H1 (cell line): Measurements from ENCODE around the gene PLCB4. TPM values are rescaled to one million over a fixed set of nuclear protein-coding genes. Genes with fewer than 3 reads are reported as not detected.

ENCODE experiments used
- CTCF ChIA-PET: fragments of 300-600 bp; sonication (Branson Sonifier 250); formaldehyde crosslinking; loops from one replicate; lab custom pipeline; 2021; ENCODE audit not compliant: partially characterized antibody; lab: Charles Lee
- POLR2A ChIA-PET: fragments of 300-600 bp; sonication (Branson Sonifier 250); formaldehyde crosslinking; loops from one replicate; lab custom pipeline; 2021; ENCODE audit warnings: inconsistent platforms; ENCODE audit not compliant: partially characterized antibody; lab: Charles Lee
- DNase-seq, 2 experiments: peaks; one replicate each; pipeline versions ENCODE4 v3.0.0 to v3.0.0-alpha.2; 2010 to 2022; ENCODE audit warnings: low spot score in 2 of 2, low read depth in 1 of 2, mixed read lengths in 1 of 2
- FAIRE-seq: peaks from 2 replicates; lab custom pipeline; 2011; peaks lifted over from hg19 to GRCh38; lab: Jason Lieb, UNC
- H2AFZ ChIP-seq: 2 replicates; pipeline ENCODE4 v1.8.1; 2012; ENCODE audit warnings: low read length, inconsistent platforms
- H2AK5ac ChIP-seq: 2 replicates; pipeline ENCODE4 v1.6.1; 2013; ENCODE audit warnings: low read depth, low read length
- H2BK120ac ChIP-seq: replicated peaks from 2 replicates; pipeline ENCODE3; 2013; ENCODE audit warnings: low read depth, low read length, inconsistent platforms
- H2BK12ac ChIP-seq: 2 replicates; pipeline ENCODE4 v1.6.1; 2013; ENCODE audit warnings: low read depth, low read length
- H2BK15ac ChIP-seq: 2 replicates; pipeline ENCODE4 v1.6.1; 2013; ENCODE audit warnings: low read length
- H2BK20ac ChIP-seq: 2 replicates; pipeline ENCODE4 v1.6.1; 2013; ENCODE audit warnings: low read length
- H2BK5ac ChIP-seq: 2 replicates; pipeline ENCODE4 v1.6.1; 2013; ENCODE audit warnings: low read depth, low read length
- H3K14ac ChIP-seq: 2 replicates; pipeline ENCODE4 v1.6.1; 2013; ENCODE audit warnings: inconsistent platforms; ENCODE audit not compliant: insufficient read length
- H3K18ac ChIP-seq: 2 replicates; pipeline ENCODE4 v1.6.1; 2013; ENCODE audit warnings: low read length; ENCODE audit errors: extremely low read depth
- H3K23ac ChIP-seq: 2 replicates; pipeline ENCODE4 v1.6.1; 2013; ENCODE audit warnings: inconsistent platforms; ENCODE audit not compliant: insufficient read length
- H3K23me2 ChIP-seq: 2 replicates; pipeline ENCODE4 v1.6.1; 2013; ENCODE audit warnings: low read depth, low read length
- H3K27ac ChIP-seq: 2 replicates; pipeline ENCODE4 v1.6.1; 2011; ENCODE audit warnings: low read depth, low read length, inconsistent platforms
- H3K27me3 ChIP-seq, 4 experiments: replicated peaks in 1 of 4; 1 replicate in 1 of 4; 2 replicates in 3 of 4; pipeline versions ENCODE4 v1.6.1 to v1.8.1; 2011 to 2013; ENCODE audit warnings: low read length in 3 of 4, mild to moderate bottlenecking in 3 of 4, inconsistent platforms in 2 of 4, mixed read lengths in 2 of 4, moderate library complexity in 1 of 4; ENCODE audit not compliant: control insufficient read depth in 3 of 4, insufficient read depth in 3 of 4; ENCODE audit errors: extremely low read depth in 1 of 4
- H3K36me3 ChIP-seq, 4 experiments: 2 replicates each; pipeline versions ENCODE4 v1.6.1 to v1.8.1; 2011 to 2013; ENCODE audit warnings: mild to moderate bottlenecking in 4 of 4, low read length in 3 of 4, moderate library complexity in 2 of 4, control low read depth in 1 of 4, inconsistent platforms in 1 of 4; ENCODE audit not compliant: insufficient read depth in 4 of 4, control insufficient read depth in 2 of 4
- H3K4ac ChIP-seq: replicated peaks from 2 replicates; pipeline ENCODE3; 2013; ENCODE audit warnings: low read length, low read depth, mixed read lengths, inconsistent platforms; ENCODE audit not compliant: insufficient read length
- H3K4me1 ChIP-seq, 4 experiments: replicated peaks in 1 of 4; 1 replicate in 1 of 4; 2 replicates in 3 of 4; pipeline versions ENCODE4 v1.6.1 to v1.8.1; 2011 to 2013; ENCODE audit warnings: low read length in 3 of 4, inconsistent platforms in 2 of 4, mixed read lengths in 1 of 4; ENCODE audit not compliant: insufficient read depth in 4 of 4, control insufficient read depth in 3 of 4
- H3K4me2 ChIP-seq, 2 experiments: 2 replicates each; pipeline versions ENCODE4 v1.6.1 to v1.8.1; 2011 to 2013; ENCODE audit warnings: low read depth in 2 of 2, low read length in 2 of 2, control low read depth in 1 of 2, inconsistent platforms in 1 of 2, mild to moderate bottlenecking in 1 of 2; ENCODE audit not compliant: insufficient read depth in 1 of 2
- H3K4me3 ChIP-seq, 4 experiments: fragments of 200-600, 300-600 bp in 1 of 4; sonication (generic), shearing (Covaris generic), sonication (Bioruptor Twin) in 1 of 4; 2 replicates each; pipeline versions ENCODE4 v1.5.1 to v1.8.1; 2011 to 2016; ENCODE audit warnings: low read length in 4 of 4, low read depth in 3 of 4, control low read depth in 2 of 4, inconsistent platforms in 2 of 4, mild to moderate bottlenecking in 2 of 4, mixed read lengths in 1 of 4, moderate library complexity in 1 of 4; ENCODE audit not compliant: insufficient read depth in 2 of 4; ENCODE audit errors: extremely low read depth in 1 of 4
- H3K56ac ChIP-seq: replicated peaks from 2 replicates; pipeline ENCODE3; 2013; ENCODE audit warnings: low read depth, mild to moderate bottlenecking, mixed read lengths, low read length, inconsistent platforms; ENCODE audit not compliant: insufficient read length
- H3K79me1 ChIP-seq: 2 replicates; pipeline ENCODE4 v1.6.1; 2013; ENCODE audit warnings: low read depth, low read length, control low read depth
- H3K79me2 ChIP-seq, 2 experiments: 2 replicates each; pipeline versions ENCODE4 v1.6.1 to v1.8.1; 2012 to 2013; ENCODE audit warnings: low read length in 2 of 2, mild to moderate bottlenecking in 2 of 2, inconsistent platforms in 1 of 2; ENCODE audit not compliant: insufficient read depth in 2 of 2, control insufficient read depth in 1 of 2
- H3K9ac ChIP-seq, 4 experiments: replicated peaks in 1 of 4; 1 replicate in 1 of 4; 2 replicates in 3 of 4; pipeline versions ENCODE4 v1.6.1 to v1.8.1; 2011 to 2013; ENCODE audit warnings: low read depth in 3 of 4, low read length in 3 of 4, control low read depth in 2 of 4, mild to moderate bottlenecking in 2 of 4, moderate library complexity in 2 of 4, inconsistent platforms in 1 of 4; ENCODE audit errors: extremely low read depth in 1 of 4
- H3K9me3 ChIP-seq, 2 experiments: 2 replicates each; pipeline versions ENCODE4 v1.6.1 to v1.8.1; 2012 to 2013; ENCODE audit warnings: mild to moderate bottlenecking in 2 of 2, moderate library complexity in 2 of 2, control low read depth in 1 of 2, inconsistent platforms in 1 of 2, low read depth in 1 of 2, low read length in 1 of 2, mixed read lengths in 1 of 2; ENCODE audit not compliant: insufficient read depth in 2 of 2
- H4K20me1 ChIP-seq, 2 experiments: replicated peaks in 1 of 2; 2 replicates each; pipeline versions ENCODE3 to v1.8.1; 2011 to 2013; ENCODE audit warnings: inconsistent platforms in 2 of 2, low read length in 2 of 2, mild to moderate bottlenecking in 1 of 2; ENCODE audit not compliant: insufficient read depth in 2 of 2, control insufficient read depth in 1 of 2
- H4K5ac ChIP-seq: 2 replicates; pipeline ENCODE4 v1.6.1; 2013; ENCODE audit warnings: low read length, low read depth, mixed read lengths, inconsistent platforms; ENCODE audit not compliant: insufficient read length
- H4K8ac ChIP-seq: 2 replicates; pipeline ENCODE4 v1.8.0; 2013; ENCODE audit warnings: mild to moderate bottlenecking, moderate library complexity, low read length, inconsistent platforms; ENCODE audit not compliant: insufficient read depth; ENCODE audit errors: extremely low read depth
- H4K91ac ChIP-seq: replicated peaks from 2 replicates; pipeline ENCODE3; 2013; ENCODE audit warnings: low read length, mixed read lengths, inconsistent platforms; ENCODE audit not compliant: insufficient read length
- EGR1 ChIP-seq: IDR thresholded peaks from 2 replicates; pipeline ENCODE4 v1.6.1; 2011; ENCODE audit warnings: low read depth, low read length, borderline replicate concordance
- HDAC6 ChIP-seq: IDR thresholded peaks from one replicate; pipeline ENCODE4 v1.7.1; 2012; ENCODE audit warnings: low read depth, mild to moderate bottlenecking, inconsistent platforms, low read length, moderate library complexity
- KDM1A ChIP-seq: fragments of 200-600, 300-600 bp; sonication (generic); IDR thresholded peaks from 2 replicates; pipeline ENCODE4 v1.7.1; 2016; ENCODE audit warnings: mild to moderate bottlenecking, low read length, borderline replicate concordance
- KDM5A ChIP-seq: fragments of 200-600 bp; IDR thresholded peaks from 2 replicates; pipeline ENCODE4 v1.7.1; 2012; ENCODE audit warnings: mild to moderate bottlenecking, low read length, inconsistent platforms, mixed read lengths
- NRF1 ChIP-seq: IDR thresholded peaks from 2 replicates; pipeline ENCODE4 v1.6.1; 2011; ENCODE audit warnings: mild to moderate bottlenecking, low read depth, low read length, improper control_type of control experiment
- POLR2A ChIP-seq, 2 experiments: IDR thresholded peaks; 1 replicate in 1 of 2; 2 replicates in 1 of 2; pipeline ENCODE4 v1.6.1; 2011; ENCODE audit warnings: low read depth in 2 of 2, low read length in 2 of 2, mild to moderate bottlenecking in 2 of 2; ENCODE audit errors: control extremely low read depth in 1 of 2
- RXRA ChIP-seq: IDR thresholded peaks from 2 replicates; pipeline ENCODE4 v1.6.1; 2011; ENCODE audit warnings: low read depth, mild to moderate bottlenecking, low read length, moderate library complexity; ENCODE audit not compliant: insufficient read depth
- SIX5 ChIP-seq: IDR thresholded peaks from 2 replicates; pipeline ENCODE4 v1.6.1; 2011; ENCODE audit warnings: mild to moderate bottlenecking, low read depth, low read length
- SP4 ChIP-seq: IDR thresholded peaks from 2 replicates; pipeline ENCODE4 v1.6.1; 2012; ENCODE audit warnings: low read length, inconsistent platforms
- SUZ12 ChIP-seq: fragments of 200-600 bp; sonication (generic); IDR thresholded peaks from 2 replicates; pipeline ENCODE4 v1.6.1; 2012; ENCODE audit warnings: mild to moderate bottlenecking, inconsistent platforms, low read length, moderate library complexity, mixed read lengths
- TCF12 ChIP-seq: IDR thresholded peaks from 2 replicates; pipeline ENCODE4 v1.6.1; 2011; ENCODE audit warnings: low read depth, mild to moderate bottlenecking, low read length
- YY1 ChIP-seq: IDR thresholded peaks from 2 replicates; pipeline ENCODE4 v1.6.1; 2011; ENCODE audit warnings: low read depth, mild to moderate bottlenecking, low read length
- polyA plus RNA-seq, 7 experiments: library from polyadenylated mRNA; depleted of rRNA in 3 of 7; stranded (reverse) in 5 of 7; unstranded in 2 of 7; fragments of >200 nt in 5 of 7; fragments of 200-250 nt in 2 of 7; gene quantifications; 1 replicate in 5 of 7; 2 replicates in 1 of 7; 4 replicates in 1 of 7; pipeline versions ENCODE4 v1.2.1 to v1.2.3, GENCODE V29; 2011 to 2013; ENCODE audit warnings: missing spikeins in 2 of 7, mixed read lengths in 2 of 7
- total RNA-seq: library from RNA; stranded (reverse); fragmentation: NEBNext Ultra II Directional; extraction: Animal tissue kit (Norgen Biotek cat#: 25700); gene quantifications from 2 replicates; pipeline ENCODE4 v1.2.1, GENCODE V29; 2021
- TF ChIP-seq, protein P1 (sequence below), 3 experiments: IDR thresholded peaks; 1 replicate in 2 of 3; 2 replicates in 1 of 3; pipeline versions ENCODE4 v1.5.1 to v1.6.1; 2011; ENCODE audit warnings: low read length in 3 of 3, mild to moderate bottlenecking in 3 of 3, inconsistent platforms in 2 of 3, low read depth in 1 of 3, moderate library complexity in 1 of 3; ENCODE audit not compliant: insufficient read depth in 1 of 3; ENCODE audit errors: control extremely low read depth in 1 of 3

The PLCB4 gene
- total and polyA plus RNA-seq, 2 of the 8 experiments (the other 6 are each of a cell fraction or from before 2014, with no cell fraction given) = 3.2 to 14.1 TPM

DNA sequence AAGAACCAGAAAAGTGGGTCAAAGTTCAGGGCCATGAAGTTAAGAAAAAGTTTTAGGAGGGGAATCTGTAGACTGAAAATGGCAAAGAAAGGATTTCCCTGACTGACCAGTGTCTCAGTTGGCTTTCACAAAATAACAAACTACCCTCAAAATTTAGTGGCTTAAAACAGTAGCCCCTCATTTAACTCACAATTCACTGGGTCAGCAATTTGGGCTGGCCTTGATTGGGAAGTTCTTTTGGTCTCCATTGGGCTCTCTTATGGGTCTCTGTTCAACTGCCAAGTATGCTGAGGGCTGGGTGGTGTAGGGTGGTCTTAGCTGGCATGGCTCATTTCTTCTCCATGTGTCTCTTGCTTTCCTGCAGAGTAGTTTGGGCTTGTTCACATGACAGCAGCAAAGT, 161.5 kb downstream of the PLCB4 start:
- H3K4me1 ChIP-seq = no peaks in the 10 kb centered on the region; a peak in 1 of 7 replicates
- no peak overlapping the region for H2AK5ac ChIP-seq
- H3K56ac ChIP-seq = no peak overlapping the region
- H2BK20ac ChIP-seq = no peak overlapping the region
- H2BK5ac ChIP-seq = no peak overlapping the region
- no peak overlapping the region for H3K4me3 ChIP-seq
- H3K9me3 ChIP-seq = peaks cover 6% of the 10 kb centered on the region in 2 experiments; a peak in 3 of 4 replicates
- POLR2A ChIA-PET = no interaction called here
- no peak overlapping the region for H2BK12ac ChIP-seq
- no peak overlapping the region for H3K14ac ChIP-seq
- no peak overlapping the region for H2BK120ac ChIP-seq
- no peak overlapping the region for H4K8ac ChIP-seq
- no peak overlapping the region for H4K5ac ChIP-seq
- no peak overlapping the region for H3K18ac ChIP-seq
- peaks cover 3% of the 10 kb centered on the region; the same call in 1 of the 2 replicates for H3K23me2 ChIP-seq
- DNase-seq = no peak
- H2BK15ac ChIP-seq = no peak overlapping the region
- no peaks in the 10 kb centered on the region for H4K20me1 ChIP-seq
- no peak overlapping the region for H3K4me2 ChIP-seq
- H2AFZ ChIP-seq = no peak overlapping the region
- no peaks in the 10 kb centered on the region for H3K79me2 ChIP-seq
- TF ChIP-seq SP4 (no peak), EGR1 (no peak), KDM1A (no peak), YY1 (no peak), POLR2A (IDR thresholded peaks at IDR 0.05; ENCODE audit: control extremely low read depth in 1 of 2, low read depth in 2 of 2, low read length in 2 of 2) (no peak), SIX5 (no peak), HDAC6 (no peak), NRF1 (no peak), KDM5A (no peak), SUZ12 (no peak), TCF12 (no peak), RXRA (no peak)
- TF ChIP-seq, protein P1, sequence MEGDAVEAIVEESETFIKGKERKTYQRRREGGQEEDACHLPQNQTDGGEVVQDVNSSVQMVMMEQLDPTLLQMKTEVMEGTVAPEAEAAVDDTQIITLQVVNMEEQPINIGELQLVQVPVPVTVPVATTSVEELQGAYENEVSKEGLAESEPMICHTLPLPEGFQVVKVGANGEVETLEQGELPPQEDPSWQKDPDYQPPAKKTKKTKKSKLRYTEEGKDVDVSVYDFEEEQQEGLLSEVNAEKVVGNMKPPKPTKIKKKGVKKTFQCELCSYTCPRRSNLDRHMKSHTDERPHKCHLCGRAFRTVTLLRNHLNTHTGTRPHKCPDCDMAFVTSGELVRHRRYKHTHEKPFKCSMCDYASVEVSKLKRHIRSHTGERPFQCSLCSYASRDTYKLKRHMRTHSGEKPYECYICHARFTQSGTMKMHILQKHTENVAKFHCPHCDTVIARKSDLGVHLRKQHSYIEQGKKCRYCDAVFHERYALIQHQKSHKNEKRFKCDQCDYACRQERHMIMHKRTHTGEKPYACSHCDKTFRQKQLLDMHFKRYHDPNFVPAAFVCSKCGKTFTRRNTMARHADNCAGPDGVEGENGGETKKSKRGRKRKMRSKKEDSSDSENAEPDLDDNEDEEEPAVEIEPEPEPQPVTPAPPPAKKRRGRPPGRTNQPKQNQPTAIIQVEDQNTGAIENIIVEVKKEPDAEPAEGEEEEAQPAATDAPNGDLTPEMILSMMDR (IDR thresholded peaks at IDR 0.05; ENCODE audit: control extremely low read depth in 1 of 3, insufficient read depth in 1 of 3, low read depth in 1 of 3, low read length in 3 of 3) = no peak
- TF ChIP-seq, all 59 proteins: peak for 0
- CTCF ChIA-PET = no interaction called here
- Histone ChIP-seq H3K79me1 (no peaks in the 10 kb centered on the region), H3K4ac (no peak overlapping the region), H3K9ac (no peak overlapping the region), H3K36me3 (peaks cover 0 to 3% (median under 1%) of the 10 kb centered on the region in 4 experiments; a peak in 2 of 8 replicates), H3K27ac (no peak overlapping the region), H4K91ac (no peak overlapping the region), H3K23ac (no peak overlapping the region), H3K27me3 (no peaks in the 10 kb centered on the region)
- no peak for FAIRE-seq
